Stimulated activated CD4-positive, alpha-beta T cell treated with anti-CD3 and anti-CD28 coated beads, Interleukin-12 subunit alpha, Interleukin-12 subunit beta, amount 100 ng/mL, for 48 hours (primary cell): Measurements from ENCODE around the gene PCDHGB1.
A peak's percentile ranks its signal among the peaks of the same experiment; 100 is the strongest.
"Not testable (repeated sequence)": the region's sequence is repeated elsewhere in the genome, so short reads cannot be mapped to it uniquely, and the experiment has no call there.

Source experiments
- DNase-seq, 3 donors: peaks; one replicate each; pipeline ENCODE4 v3.0.0-alpha.2; 2020; ENCODE audit warnings: low read depth in 2 of 3, low spot score in 1 of 3

The PCDHGB1 gene

GRCh38 chr5:141349917-141350619, at the start of gene PCDHGB1:
PCDHGB1 (plus strand) TSS chr5:141350099; CDS start chr5:141350261, 162 bp downstream.
- no peak for DNase-seq

GRCh38 chr5:141303756-141304155, 46.1 kb upstream of the PCDHGB1 start, which contains the start of gene SLC25A2:
SLC25A2 (minus strand) TSS chr5:141304049; CDS start chr5:141303865, 184 bp downstream.
- DNase-seq = no peak

GRCh38 chr5:141306630-141307029, 43.3 kb upstream of the PCDHGB1 start:
- DNase-seq = no peak

GRCh38 chr5:141313711-141314110, 36.2 kb upstream of the PCDHGB1 start:
- DNase-seq = no peak

- not testable (repeated sequence) for DNase-seq
Measured at GRCh38 chr5:141316963-141317362, 32.9 kb upstream of the PCDHGB1 start.

GRCh38 chr5:141319202-141319601, 30.7 kb upstream of the PCDHGB1 start:
- no peak for DNase-seq

- no peak for DNase-seq
Measured at GRCh38 chr5:141319699-141320098, 30.2 kb upstream of the PCDHGB1 start.

- peak; percentile 84 to 90 (median 86) for DNase-seq
Measured at GRCh38 chr5:141320225-141321169, 29.4 kb upstream of the PCDHGB1 start, which contains the start of gene TAF7. TAF7 (minus strand) TSS chr5:141320784; CDS start chr5:141320044, 740 bp downstream.

- DNase-seq = no peak
Measured at GRCh38 chr5:141322261-141322660, 27.6 kb upstream of the PCDHGB1 start.

GRCh38 chr5:141326088-141326854, 23.6 kb upstream of the PCDHGB1 start:
- peak; percentile 47 to 51 (median 48) for DNase-seq

- DNase-seq = no peak
Measured at GRCh38 chr5:141328231-141328630, 21.7 kb upstream of the PCDHGB1 start.

- no peak for DNase-seq
Measured at GRCh38 chr5:141330299-141331080, 19.4 kb upstream of the PCDHGB1 start, which contains the start of gene PCDHGA1. PCDHGA1 (plus strand) TSS chr5:141330514.

GRCh38 chr5:141332571-141332970, 17.3 kb upstream of the PCDHGB1 start:
- not testable (repeated sequence) for DNase-seq

GRCh38 chr5:141338538-141339306, 11.2 kb upstream of the PCDHGB1 start, which contains the start of gene PCDHGA2:
PCDHGA2 (plus strand) TSS chr5:141338760.
- DNase-seq = no peak

- DNase-seq = not testable (repeated sequence)
Measured at GRCh38 chr5:141340781-141341354, 9.0 kb upstream of the PCDHGB1 start.

GRCh38 chr5:141342773-141343172, 7.1 kb upstream of the PCDHGB1 start:
- no peak for DNase-seq

- peak in 1 of 3 donors; percentile 8 for DNase-seq
Measured at GRCh38 chr5:141343242-141343952, 6.5 kb upstream of the PCDHGB1 start, which contains the start of gene PCDHGA3. PCDHGA3 (plus strand) TSS chr5:141343829; CDS start chr5:141344034, 205 bp downstream.

GRCh38 chr5:141343953-141344463, 5.9 kb upstream of the PCDHGB1 start:
- no peak for DNase-seq
